IPS-20b (cell line): ENCODE data around the gene TRNAU1AP.
A peak's percentile ranks its signal among the peaks of the same experiment; 100 is the strongest.
"Not testable (repeated sequence)": the region's sequence is repeated elsewhere in the genome, so short reads cannot be mapped to it uniquely, and the experiment has no call there.

ENCODE experiments used
- H3K27ac ChIP-seq: one replicate; pipeline ENCODE4 v1.5.1; 2013; ENCODE audit warnings: low read length
- H3K27me3 ChIP-seq: 2 replicates; pipeline ENCODE4 v1.6.1; 2013; ENCODE audit warnings: mild to moderate bottlenecking, low read length, inconsistent platforms; ENCODE audit not compliant: insufficient read depth
- H3K36me3 ChIP-seq: 2 replicates; pipeline ENCODE4 v1.6.1; 2013; ENCODE audit warnings: low read depth, mild to moderate bottlenecking, inconsistent platforms, low read length, moderate library complexity; ENCODE audit not compliant: insufficient read depth
- H3K4me1 ChIP-seq: 2 replicates; pipeline ENCODE4 v1.6.1; 2013; ENCODE audit warnings: mild to moderate bottlenecking, control low read depth, inconsistent platforms, low read length, moderate library complexity; ENCODE audit not compliant: insufficient read depth
- H3K4me3 ChIP-seq: 2 replicates; pipeline ENCODE4 v1.5.1; 2013; ENCODE audit warnings: mild to moderate bottlenecking, low read length, inconsistent platforms
- H3K9ac ChIP-seq: 2 replicates; pipeline ENCODE4 v1.6.1; 2013; ENCODE audit warnings: low read depth, mild to moderate bottlenecking, inconsistent platforms, low read length, moderate library complexity
- H3K9me3 ChIP-seq: 2 replicates; pipeline ENCODE4 v1.6.1; 2013; ENCODE audit warnings: mild to moderate bottlenecking, low read depth, low read length, inconsistent platforms; ENCODE audit not compliant: insufficient read depth

The TRNAU1AP gene

DNA sequence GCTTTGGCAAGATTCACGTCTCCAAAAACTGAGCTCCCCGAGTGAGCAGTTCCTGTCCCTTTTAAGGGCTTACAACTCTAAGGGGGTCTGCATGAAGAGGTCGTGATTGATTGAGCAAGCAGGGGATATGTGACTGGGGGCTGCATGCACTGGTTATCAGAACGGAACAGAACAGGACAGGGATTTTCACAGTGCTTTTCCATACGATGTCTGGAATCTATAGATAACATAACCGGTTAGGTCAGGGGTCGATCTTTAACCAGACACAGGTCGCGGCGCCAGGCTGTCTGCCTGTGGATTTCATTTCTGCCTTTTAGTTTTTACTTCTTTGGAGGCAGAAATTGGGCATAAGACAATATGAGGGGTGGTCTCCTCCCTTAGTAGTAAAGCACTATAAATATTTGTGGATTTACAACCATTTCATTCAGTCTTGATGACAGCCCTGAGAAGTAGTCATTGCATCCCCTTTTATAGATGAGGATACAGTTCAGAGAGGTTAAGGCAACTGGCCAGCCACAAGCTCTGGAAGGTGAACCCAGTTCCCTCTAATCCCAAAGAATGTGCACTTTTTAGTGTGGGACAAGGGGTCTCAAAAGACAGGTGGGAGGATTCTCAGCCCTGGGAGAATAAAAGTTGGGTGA lies 27.8 kb upstream of the TRNAU1AP start:
- Histone ChIP-seq H3K36me3 (peaks cover 47% of the 10 kb centered on the region), H3K9ac (0 out of 2 replicates have a peak overlapping the region, but pooled peaks have one; percentile 27), H3K4me1 (peaks cover 14% of the 10 kb centered on the region)
- H3K9me3 ChIP-seq, H3K4me3 ChIP-seq, H3K27ac ChIP-seq, H3K27me3 ChIP-seq: not testable (repeated sequence)

GRCh38 chr1:28526886-28527285 lies 26.0 kb upstream of the TRNAU1AP start:
- Histone ChIP-seq H3K4me3 (no peak overlapping the region), H3K36me3 (peaks cover 55% of the 10 kb centered on the region), H3K9me3 (no peaks in the 10 kb centered on the region), H3K27me3 (no peaks in the 10 kb centered on the region), H3K27ac (no peak overlapping the region), H3K9ac (no peak overlapping the region), H3K4me1 (peaks cover 6% of the 10 kb centered on the region)

- no peaks in the 10 kb centered on the region for H3K9me3 ChIP-seq
- H3K4me1 ChIP-seq = no peaks in the 10 kb centered on the region
- H3K4me3 ChIP-seq = no peak overlapping the region
- H3K27ac ChIP-seq = no peak overlapping the region
- H3K27me3 ChIP-seq = no peaks in the 10 kb centered on the region
- no peak overlapping the region for H3K9ac ChIP-seq
- H3K36me3 ChIP-seq = peaks cover 58% of the 10 kb centered on the region
Measured at GRCh38 chr1:28530456-28530855, 22.4 kb upstream of the TRNAU1AP start.

GRCh38 chr1:28534671-28535070 lies 18.2 kb upstream of the TRNAU1AP start:
- Histone ChIP-seq H3K27me3 (no peaks in the 10 kb centered on the region), H3K4me1 (no peaks in the 10 kb centered on the region), H3K27ac (no peak overlapping the region), H3K9ac (no peak overlapping the region), H3K9me3 (no peaks in the 10 kb centered on the region), H3K4me3 (no peak overlapping the region), H3K36me3 (peaks cover 80% of the 10 kb centered on the region)

- no peaks in the 10 kb centered on the region for H3K9me3 ChIP-seq
- peaks cover 75% of the 10 kb centered on the region for H3K36me3 ChIP-seq
- H3K4me1 ChIP-seq = no peaks in the 10 kb centered on the region
- no peak overlapping the region for H3K9ac ChIP-seq
- H3K27me3 ChIP-seq = no peaks in the 10 kb centered on the region
- H3K27ac ChIP-seq = no peak overlapping the region
- no peak overlapping the region for H3K4me3 ChIP-seq
Measured at GRCh38 chr1:28535180-28535579, 17.7 kb upstream of the TRNAU1AP start.

DNA sequence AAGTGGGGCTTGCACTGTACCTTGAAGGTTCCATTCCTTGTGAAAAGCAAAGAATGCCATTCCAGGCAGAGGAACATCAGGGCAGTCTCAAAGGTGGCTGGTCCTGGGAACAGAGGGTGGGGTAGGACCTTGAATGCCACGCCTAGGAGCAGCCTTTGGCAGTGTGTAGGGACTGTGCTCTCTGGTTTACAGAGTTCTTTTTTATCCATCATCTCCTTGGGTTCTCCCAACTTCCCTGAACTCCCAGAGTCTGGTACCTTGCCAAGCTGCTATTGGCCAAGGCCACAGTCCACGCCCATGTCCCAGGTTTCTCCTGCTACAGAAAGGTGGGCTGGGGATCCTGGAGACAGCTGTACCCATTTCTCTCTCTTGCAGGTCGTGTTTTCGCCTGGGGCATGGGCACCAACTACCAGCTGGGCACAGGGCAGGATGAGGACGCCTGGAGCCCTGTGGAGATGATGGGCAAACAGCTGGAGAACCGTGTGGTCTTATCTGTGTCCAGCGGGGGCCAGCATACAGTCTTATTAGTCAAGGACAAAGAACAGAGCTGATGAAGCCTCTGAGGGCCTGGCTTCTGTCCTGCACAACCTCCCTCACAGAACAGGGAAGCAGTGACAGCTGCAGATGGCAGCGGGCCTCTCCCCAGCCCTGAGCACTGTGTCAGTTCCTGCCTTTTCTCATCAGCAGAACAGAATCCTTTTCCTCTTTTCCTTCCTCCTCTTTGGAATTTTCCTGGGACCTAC lies 15.3 kb upstream of the TRNAU1AP start:
- no peak overlapping the region for H3K4me3 ChIP-seq
- no peak overlapping the region for H3K27ac ChIP-seq
- peaks cover 52% of the 10 kb centered on the region for H3K36me3 ChIP-seq
- H3K9ac ChIP-seq = no peak overlapping the region
- no peaks in the 10 kb centered on the region for H3K9me3 ChIP-seq
- no peaks in the 10 kb centered on the region for H3K4me1 ChIP-seq
- H3K27me3 ChIP-seq = no peaks in the 10 kb centered on the region

GRCh38 chr1:28538286-28538685 lies 14.6 kb upstream of the TRNAU1AP start:
- no peak overlapping the region for H3K9ac ChIP-seq
- no peaks in the 10 kb centered on the region for H3K4me1 ChIP-seq
- H3K36me3 ChIP-seq = peaks cover 50% of the 10 kb centered on the region
- H3K27ac ChIP-seq = no peak overlapping the region
- H3K9me3 ChIP-seq = no peaks in the 10 kb centered on the region
- no peaks in the 10 kb centered on the region for H3K27me3 ChIP-seq
- H3K4me3 ChIP-seq = no peak overlapping the region

DNA sequence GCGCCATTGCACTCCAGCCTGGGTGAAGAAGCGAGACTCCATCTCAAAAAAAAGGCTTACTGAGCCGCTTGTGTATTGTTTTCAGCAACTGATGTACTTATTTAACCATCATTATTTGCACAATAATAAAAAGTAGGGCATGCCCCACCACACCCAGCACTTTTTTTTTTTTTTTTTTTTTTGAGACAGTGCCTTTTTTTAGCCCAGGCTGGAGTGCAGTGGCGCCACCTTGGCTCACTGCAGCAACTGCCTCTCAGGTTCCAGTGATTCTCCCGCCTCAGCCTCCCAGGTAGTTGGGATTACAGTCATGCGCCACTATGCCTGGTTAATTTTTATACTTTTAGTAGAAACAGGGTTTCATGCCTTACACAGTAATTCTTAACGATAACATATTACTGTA lies 12.2 kb upstream of the TRNAU1AP start:
- Histone ChIP-seq H3K9me3 (no peaks in the 10 kb centered on the region), H3K9ac (no peak overlapping the region), H3K4me3 (no peak overlapping the region), H3K27ac (no peak overlapping the region), H3K4me1 (no peaks in the 10 kb centered on the region), H3K27me3 (no peaks in the 10 kb centered on the region), H3K36me3 (peaks cover 37% of the 10 kb centered on the region)

GRCh38 chr1:28541414-28542015 lies 11.4 kb upstream of the TRNAU1AP start:
- not testable (repeated sequence) for H3K9me3 ChIP-seq, H3K4me3 ChIP-seq, H3K9ac ChIP-seq, H3K27me3 ChIP-seq, H3K4me1 ChIP-seq, H3K27ac ChIP-seq
- H3K36me3 ChIP-seq = peaks cover 28% of the 10 kb centered on the region

GRCh38 chr1:28545246-28545628 lies 7.6 kb upstream of the TRNAU1AP start:
- H3K36me3 ChIP-seq = no peaks in the 10 kb centered on the region
- no peaks in the 10 kb centered on the region for H3K9me3 ChIP-seq
- H3K27me3 ChIP-seq = no peaks in the 10 kb centered on the region
- no peak overlapping the region for H3K9ac ChIP-seq
- no peaks in the 10 kb centered on the region for H3K4me1 ChIP-seq
- no peak overlapping the region for H3K27ac ChIP-seq
- no peak overlapping the region for H3K4me3 ChIP-seq

DNA sequence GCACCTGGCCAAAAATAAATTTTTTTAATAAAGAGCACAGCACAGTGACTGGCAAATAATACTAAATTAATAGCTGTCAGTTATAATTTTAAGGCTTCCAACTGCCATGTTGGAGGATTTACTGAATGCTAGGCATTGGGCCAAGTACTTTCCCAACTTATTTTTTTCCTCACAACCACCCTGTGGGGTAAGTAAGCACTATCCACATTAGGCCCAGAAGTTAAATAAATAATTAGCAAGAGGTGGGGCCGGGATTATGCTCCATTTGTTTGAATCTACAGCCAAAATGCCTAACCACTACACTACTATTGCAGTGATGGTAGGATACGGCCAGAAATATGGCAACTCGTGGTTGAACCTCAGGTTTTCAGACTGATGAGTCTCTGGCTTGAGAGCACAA lies 4.6 kb upstream of the TRNAU1AP start:
- Histone ChIP-seq H3K27ac (no peak overlapping the region), H3K9me3 (no peaks in the 10 kb centered on the region), H3K4me3 (no peak overlapping the region), H3K9ac (no peak overlapping the region), H3K27me3 (no peaks in the 10 kb centered on the region), H3K4me1 (no peaks in the 10 kb centered on the region), H3K36me3 (no peaks in the 10 kb centered on the region)

DNA sequence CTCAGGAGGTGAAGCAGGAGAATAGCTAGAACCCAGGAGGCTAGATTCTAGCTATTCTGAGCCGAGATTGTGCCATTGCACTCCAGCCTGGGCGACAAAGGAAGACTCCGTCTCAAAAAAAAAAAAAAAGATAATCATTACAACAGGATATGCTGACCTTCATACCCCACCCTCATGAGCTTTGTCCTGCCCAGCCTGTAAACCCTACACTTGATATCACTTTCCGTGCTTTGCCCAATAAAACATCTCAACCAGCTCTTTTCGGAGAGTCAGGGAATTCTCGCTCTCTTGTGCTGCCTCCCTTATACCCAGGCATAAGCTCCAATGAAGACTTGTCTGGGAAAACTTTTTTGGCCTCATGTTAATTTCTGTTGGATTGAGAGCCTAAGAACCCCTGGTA lies 1.5 kb upstream of the TRNAU1AP start:
- H3K27ac ChIP-seq = no peak overlapping the region
- H3K4me3 ChIP-seq = no peak overlapping the region
- H3K27me3 ChIP-seq = no peaks in the 10 kb centered on the region
- H3K36me3 ChIP-seq = peaks cover 17% of the 10 kb centered on the region; the same call in 1 of the 2 replicates
- no peaks in the 10 kb centered on the region for H3K9me3 ChIP-seq
- no peaks in the 10 kb centered on the region for H3K4me1 ChIP-seq
- H3K9ac ChIP-seq = no peak overlapping the region
